ENCODE results near the gene KCNK3.

Gene KCNK3

DNA sequence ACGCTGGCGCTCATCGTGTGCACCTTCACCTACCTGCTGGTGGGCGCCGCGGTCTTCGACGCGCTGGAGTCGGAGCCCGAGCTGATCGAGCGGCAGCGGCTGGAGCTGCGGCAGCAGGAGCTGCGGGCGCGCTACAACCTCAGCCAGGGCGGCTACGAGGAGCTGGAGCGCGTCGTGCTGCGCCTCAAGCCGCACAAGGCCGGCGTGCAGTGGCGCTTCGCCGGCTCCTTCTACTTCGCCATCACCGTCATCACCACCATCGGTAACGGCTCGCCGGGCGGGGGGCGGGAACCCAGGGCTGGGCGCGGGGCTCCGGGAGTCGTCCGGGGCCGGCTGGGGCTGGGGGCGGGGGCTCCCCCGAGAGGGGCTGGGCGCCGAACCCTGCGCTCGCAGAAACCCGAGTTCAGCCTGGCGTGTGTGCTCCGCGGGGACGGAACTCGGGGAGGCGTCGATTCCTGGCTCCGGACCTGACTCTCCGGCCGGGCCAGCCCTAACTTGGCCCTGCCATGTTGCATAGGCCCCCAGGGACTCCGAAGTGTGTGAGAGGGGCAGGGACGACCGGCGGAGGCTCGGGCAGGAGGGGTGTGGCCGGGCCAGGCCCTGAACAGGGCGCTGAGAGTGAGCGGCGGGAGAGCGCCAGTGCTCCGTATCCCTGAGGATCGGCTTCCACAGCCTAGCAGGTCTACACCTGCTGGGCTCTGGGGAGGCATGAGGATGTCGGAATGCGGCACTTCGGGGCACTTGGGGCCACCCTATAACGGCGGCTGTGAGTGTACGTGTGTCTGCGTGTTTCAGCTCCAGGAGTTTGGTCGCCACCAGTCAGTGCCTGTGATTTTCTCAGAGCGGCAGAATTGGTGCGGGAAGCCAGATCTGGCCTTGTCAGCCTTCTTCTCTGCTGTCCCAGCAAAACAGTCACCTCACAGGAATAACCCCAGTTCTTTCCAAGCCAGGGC lies 651 bp downstream of the KCNK3 start:
- no peak for DNase-seq (ENCODE audit: low spot score)
- TF ChIP-seq, protein P1, sequence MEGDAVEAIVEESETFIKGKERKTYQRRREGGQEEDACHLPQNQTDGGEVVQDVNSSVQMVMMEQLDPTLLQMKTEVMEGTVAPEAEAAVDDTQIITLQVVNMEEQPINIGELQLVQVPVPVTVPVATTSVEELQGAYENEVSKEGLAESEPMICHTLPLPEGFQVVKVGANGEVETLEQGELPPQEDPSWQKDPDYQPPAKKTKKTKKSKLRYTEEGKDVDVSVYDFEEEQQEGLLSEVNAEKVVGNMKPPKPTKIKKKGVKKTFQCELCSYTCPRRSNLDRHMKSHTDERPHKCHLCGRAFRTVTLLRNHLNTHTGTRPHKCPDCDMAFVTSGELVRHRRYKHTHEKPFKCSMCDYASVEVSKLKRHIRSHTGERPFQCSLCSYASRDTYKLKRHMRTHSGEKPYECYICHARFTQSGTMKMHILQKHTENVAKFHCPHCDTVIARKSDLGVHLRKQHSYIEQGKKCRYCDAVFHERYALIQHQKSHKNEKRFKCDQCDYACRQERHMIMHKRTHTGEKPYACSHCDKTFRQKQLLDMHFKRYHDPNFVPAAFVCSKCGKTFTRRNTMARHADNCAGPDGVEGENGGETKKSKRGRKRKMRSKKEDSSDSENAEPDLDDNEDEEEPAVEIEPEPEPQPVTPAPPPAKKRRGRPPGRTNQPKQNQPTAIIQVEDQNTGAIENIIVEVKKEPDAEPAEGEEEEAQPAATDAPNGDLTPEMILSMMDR (IDR thresholded peaks at IDR 0.05; ENCODE audit: borderline replicate concordance, control extremely low read depth, extremely low read depth, insufficient read depth, missing control alignments) = no peak
- in situ Hi-C loops (cut with MboI; ENCODE audit: low sequenced_read_pairs, unreplicated experiment) = no loop called here

DNA sequence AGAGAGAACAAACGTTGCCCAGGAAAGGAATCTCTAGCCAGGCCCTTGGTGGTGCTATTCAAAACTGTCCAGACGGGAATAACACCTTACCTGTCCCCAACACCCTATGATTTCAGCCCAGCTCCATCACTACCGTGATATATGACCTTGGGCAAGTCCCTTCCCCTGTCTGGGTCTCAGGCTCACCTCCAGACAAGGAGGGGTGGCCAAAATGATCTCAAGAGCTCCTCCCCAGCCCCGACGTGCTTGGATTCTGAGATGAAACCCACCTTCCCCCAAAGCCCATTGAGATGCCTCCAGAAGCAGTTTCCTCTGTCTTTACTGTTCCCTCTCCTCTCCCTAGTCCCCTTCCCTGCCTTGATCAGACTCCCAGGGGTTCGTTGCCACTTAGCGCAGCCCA lies 1.5 kb downstream of the KCNK3 start:
- in situ Hi-C loops (cut with MboI; ENCODE audit: low sequenced_read_pairs, unreplicated experiment) = no loop called here
- TF ChIP-seq, protein P1 (IDR thresholded peaks at IDR 0.05; ENCODE audit: borderline replicate concordance, control extremely low read depth, extremely low read depth, insufficient read depth, missing control alignments) = no peak
- no peak for DNase-seq (ENCODE audit: low spot score)

DNA sequence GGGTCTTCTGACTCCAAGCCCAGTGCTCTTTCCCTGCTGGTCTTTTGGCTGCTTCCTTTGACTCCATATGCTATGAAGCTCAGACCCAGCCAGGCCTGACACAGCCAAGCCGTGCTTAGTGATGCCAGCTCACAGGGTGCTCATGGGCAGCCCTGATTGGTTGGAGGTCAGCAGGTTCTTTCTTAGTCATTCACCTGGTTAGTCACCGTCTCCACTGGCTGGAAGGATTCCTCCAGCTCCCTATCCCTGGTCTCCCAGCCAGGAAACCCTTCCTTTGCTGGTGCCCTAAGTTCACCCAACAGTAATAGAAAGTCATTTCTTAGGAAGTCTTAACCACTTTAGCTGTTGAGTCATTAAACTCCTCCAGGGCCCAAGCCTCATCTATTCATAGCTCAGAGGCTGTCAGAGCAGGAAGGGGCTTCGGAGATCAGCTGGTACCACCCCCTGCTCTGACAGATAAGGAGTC lies 3.9 kb downstream of the KCNK3 start:
- TF ChIP-seq, protein P1 (IDR thresholded peaks at IDR 0.05; ENCODE audit: borderline replicate concordance, control extremely low read depth, extremely low read depth, insufficient read depth, missing control alignments) = no peak
- DNase-seq (ENCODE audit: low spot score) = no peak
- in situ Hi-C loops (cut with MboI; ENCODE audit: low sequenced_read_pairs, unreplicated experiment) = no loop called here

DNA sequence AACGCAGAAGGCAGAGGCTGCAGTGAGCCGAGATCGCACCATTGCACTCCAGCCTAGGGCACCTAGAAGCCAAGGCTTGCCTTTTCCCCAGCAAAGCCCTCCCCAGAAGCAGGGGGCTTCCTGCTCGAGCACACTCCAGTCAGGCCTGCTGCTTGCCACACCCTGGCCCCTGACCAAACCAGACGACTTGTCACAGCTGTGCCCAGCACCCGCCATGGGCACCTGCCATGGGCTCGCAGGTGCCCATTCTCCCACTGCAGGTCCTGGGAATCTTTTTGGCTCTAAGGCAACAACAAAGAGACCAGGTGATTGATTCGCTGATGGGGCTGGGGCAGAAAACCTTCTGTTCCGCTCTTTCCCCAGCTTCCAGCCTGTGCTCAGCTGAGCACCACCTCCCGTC lies 4.9 kb downstream of the KCNK3 start:
- DNase-seq (ENCODE audit: low spot score) = no peak
- TF ChIP-seq, protein P1 (IDR thresholded peaks at IDR 0.05; ENCODE audit: borderline replicate concordance, control extremely low read depth, extremely low read depth, insufficient read depth, missing control alignments) = no peak
- in situ Hi-C loops (cut with MboI; ENCODE audit: low sequenced_read_pairs, unreplicated experiment) = no loop called here

DNA sequence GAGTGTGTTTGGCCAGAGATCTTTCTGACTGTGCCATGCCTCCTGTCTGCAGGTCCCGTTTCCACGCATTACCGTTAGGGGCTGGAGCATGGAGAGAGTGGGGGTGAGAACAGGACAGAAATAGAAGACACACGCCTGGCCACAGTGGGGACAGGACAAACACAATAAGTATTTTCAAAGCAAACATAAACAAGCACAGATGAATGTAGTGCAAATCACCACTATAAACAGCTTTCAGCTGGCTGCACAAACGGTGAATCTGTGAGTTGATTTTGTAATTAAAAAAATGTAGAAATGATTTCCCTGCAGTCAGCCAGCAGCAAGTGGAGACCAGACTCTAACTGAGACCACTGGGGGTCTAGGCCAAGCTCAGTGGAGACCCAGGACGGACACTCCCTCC lies 6.8 kb downstream of the KCNK3 start:
- in situ Hi-C loops (cut with MboI; ENCODE audit: low sequenced_read_pairs, unreplicated experiment) = no loop called here
- TF ChIP-seq, protein P1 (IDR thresholded peaks at IDR 0.05; ENCODE audit: borderline replicate concordance, control extremely low read depth, extremely low read depth, insufficient read depth, missing control alignments) = no peak
- no peak for DNase-seq (ENCODE audit: low spot score)

DNA sequence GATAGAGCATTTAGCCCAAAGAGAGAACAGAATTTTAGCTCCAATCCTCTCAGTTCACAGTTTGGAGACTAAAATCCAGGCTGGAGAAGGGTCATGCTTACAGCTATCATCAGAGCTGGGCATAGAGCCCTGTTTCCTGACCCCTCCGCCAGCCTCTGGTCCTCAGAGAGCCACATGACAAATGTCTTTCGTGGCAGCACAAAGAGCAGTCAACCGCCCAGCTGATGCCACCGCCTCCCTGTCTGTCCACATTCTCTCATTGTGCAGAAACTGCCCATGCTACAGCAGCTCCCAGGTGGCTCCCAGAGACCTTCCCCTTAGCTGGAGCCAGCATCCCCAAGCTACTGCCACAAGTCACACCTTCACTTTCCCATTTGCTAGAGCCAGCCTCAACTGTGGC lies 7.6 kb downstream of the KCNK3 start:
- DNase-seq (ENCODE audit: low spot score) = no peak
- TF ChIP-seq, protein P1 (IDR thresholded peaks at IDR 0.05; ENCODE audit: borderline replicate concordance, control extremely low read depth, extremely low read depth, insufficient read depth, missing control alignments) = no peak
- in situ Hi-C loops (cut with MboI; ENCODE audit: low sequenced_read_pairs, unreplicated experiment) = no loop called here
